K562 (cell line): ENCODE measurements around the gene ZNF689. TPM values are rescaled to one million over a fixed set of nuclear protein-coding genes. Genes with fewer than 3 reads are reported as not detected.
A peak's percentile ranks its signal among the peaks of the same experiment; 100 is the strongest.

Experiments
- ARHGAP35 ChIP-seq: fragments of 450-650 bp; IDR thresholded peaks from 2 replicates; pipeline ENCODE4 v1.6.1; 2018; ENCODE audit not compliant: partially characterized antibody
- DDX20 ChIP-seq: fragments of 450-650 bp; IDR thresholded peaks from 2 replicates; pipeline ENCODE4 v1.6.1; 2016; ENCODE audit warnings: missing genetic modification characterization, low read depth, mild to moderate bottlenecking, missing compliant biosample characterization, moderate library complexity
- GTF2E2 ChIP-seq: fragments of 200-800 bp; sonication (Bioruptor generic); IDR thresholded peaks from 2 replicates; pipeline ENCODE4 v1.6.1; 2016; ENCODE audit warnings: missing genetic modification characterization, missing compliant biosample characterization
- RBM34 ChIP-seq: fragments of 200-400 bp; formaldehyde crosslinking; IDR thresholded peaks from 2 replicates; pipeline ENCODE4 v1.6.1; 2018; ENCODE audit warnings: low read length, borderline replicate concordance; ENCODE audit not compliant: insufficient read depth
- RUNX1 ChIP-seq: sonication (generic); IDR thresholded peaks from 2 replicates; pipeline ENCODE4 v1.6.1; 2016; ENCODE audit warnings: antibody characterized with exemption, low read depth
- SMAD4 ChIP-seq: fragments of 250-450 bp; sonication (Bioruptor Pico); conservative IDR thresholded peaks from 2 replicates; pipeline ENCODE4 v1.8.0; 2021; ENCODE audit warnings: inconsistent platforms, mild to moderate bottlenecking, moderate library complexity
- SMARCE1 ChIP-seq: fragments of 450-650 bp; IDR thresholded peaks from 2 replicates; pipeline ENCODE4 v1.7.1; 2016; ENCODE audit warnings: mild to moderate bottlenecking
- SRF ChIP-seq, 2 experiments: fragments of 250-450, 450-650 bp in 1 of 2; sonication (Bioruptor Pico) in 1 of 2; sonication (generic) in 1 of 2; formaldehyde crosslinking; IDR thresholded peaks; 2 replicates each; pipeline versions ENCODE4 v1.5.0 to v1.5.1; 2020 to 2022; ENCODE audit warnings: mild to moderate bottlenecking in 1 of 2, missing genetic modification reagents in 1 of 2
- ZC3H4 ChIP-seq: sonication (generic); formaldehyde crosslinking; IDR thresholded peaks from 2 replicates; pipeline ENCODE4 v1.9.0; 2021; ENCODE audit warnings: missing genetic modification reagents, borderline replicate concordance
- ZFPM2 ChIP-seq: fragments of 250-450 bp; sonication (Bioruptor Pico); IDR thresholded peaks from 2 replicates; pipeline ENCODE4 v1.5.1; 2022; ENCODE audit warnings: mild to moderate bottlenecking
- ZNF561 ChIP-seq: fragments of 450-650 bp; formaldehyde crosslinking; conservative IDR thresholded peaks from 2 replicates; pipeline ENCODE4 v1.4.0; 2020; ENCODE audit warnings: mild to moderate bottlenecking, moderate library complexity
- ZNF778 ChIP-seq: fragments of 450-650 bp; formaldehyde crosslinking; IDR thresholded peaks from 2 replicates; pipeline ENCODE4 v1.4.0; 2020; ENCODE audit warnings: mild to moderate bottlenecking, moderate library complexity
- polyA plus RNA-seq, 8 experiments: library from polyadenylated mRNA; depleted of rRNA in 4 of 8; stranded (reverse) in 5 of 8; unstranded in 3 of 8; fragments of >200 nt; fragmentation: Nextera tagmentation in 2 of 8; fragmentation: Illumina TruSeq in 1 of 8; extraction: Ambion mirVana in 2 of 8; extraction: Trizol in 1 of 8; gene quantifications; 2 replicates each; pipeline versions ENCODE4 v1.2.1 to v1.2.3, GENCODE V29; 2011 to 2014; ENCODE audit warnings: inconsistent platforms in 1 of 8, missing spikeins in 1 of 8
- total RNA-seq, 7 experiments: library from RNA; depleted of rRNA in 6 of 7; stranded (reverse); fragments of >200 nt in 6 of 7; fragmentation: Illumina TruSeq in 2 of 7; extraction: Trizol in 2 of 7; gene quantifications; 2 replicates each; pipeline versions ENCODE4 v1.2.1 to v1.2.3, GENCODE V29; 2011 to 2021; ENCODE audit warnings: low replicate concordance in 1 of 7
- TF ChIP-seq, protein P1 (sequence below), 2 experiments: IDR thresholded peaks; 2 replicates each; pipeline ENCODE4 v1.6.1; 2011; ENCODE audit warnings: borderline replicate concordance in 1 of 2, control low read depth in 1 of 2, low read depth in 1 of 2, low read length in 1 of 2, mild to moderate bottlenecking in 1 of 2, mixed read lengths in 1 of 2, moderate library complexity in 1 of 2; ENCODE audit not compliant: insufficient read depth in 1 of 2, insufficient read length in 1 of 2, poor library complexity in 1 of 2, severe bottlenecking in 1 of 2; ENCODE audit errors: extremely low read depth in 1 of 2
- TF ChIP-seq, protein P2 (sequence below): fragments of 450-650 bp; formaldehyde crosslinking; IDR thresholded peaks from 2 replicates; pipeline ENCODE4 v1.4.0; 2020; ENCODE audit warnings: mild to moderate bottlenecking, moderate library complexity
- TF ChIP-seq, protein P3 (sequence below): sonication (generic); formaldehyde crosslinking; IDR thresholded peaks from 2 replicates; pipeline ENCODE4 v1.8.0; 2022; ENCODE audit warnings: mild to moderate bottlenecking, missing genetic modification reagents, borderline replicate concordance

The ZNF689 gene
- total and polyA plus RNA-seq, 9 of the 15 experiments (the other 6 are each of a cell fraction or from before 2014, with no cell fraction given), result 5.4 to 15.4 (median 10.8) TPM

DNA sequence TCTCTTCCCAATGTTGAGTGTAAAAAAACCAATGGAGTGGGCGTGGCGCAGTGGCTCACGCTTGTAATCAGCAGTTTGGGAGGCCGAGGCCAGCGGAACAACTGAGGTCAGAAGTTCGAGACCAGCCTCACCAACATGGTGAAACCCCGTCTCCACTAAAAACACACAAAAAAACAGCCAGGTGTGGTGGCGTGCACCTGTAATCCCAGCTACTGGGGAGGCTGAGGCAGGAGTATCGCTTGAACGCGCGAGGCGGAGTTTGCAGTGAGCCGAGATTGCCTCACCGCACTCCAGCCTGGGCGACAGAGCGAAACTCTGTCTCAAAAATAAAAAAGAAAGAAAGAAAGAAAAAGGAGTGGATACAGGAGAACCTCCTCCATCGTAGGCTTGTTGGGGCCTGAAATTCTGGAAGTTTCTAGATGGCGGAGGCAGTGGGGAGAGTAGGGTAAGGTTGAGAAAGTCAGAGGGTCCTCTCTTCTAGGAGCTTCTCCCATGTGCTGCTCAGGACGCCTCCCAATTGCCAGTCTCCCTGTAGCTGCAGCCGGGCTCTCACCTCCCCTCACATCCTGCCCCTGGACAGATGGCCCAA is 51.3 kb downstream of the ZNF689 start (continued):
- no peak for TF ChIP-seq RBM34
- TF ChIP-seq DDX20, result no peak
- TF ChIP-seq ZNF778, result no peak
- peak; percentile 54; the same call in 1 of the 2 replicates for TF ChIP-seq SMARCE1
- TF ChIP-seq SMAD4, result no peak
- no peak for TF ChIP-seq RUNX1
- TF ChIP-seq, protein P1, sequence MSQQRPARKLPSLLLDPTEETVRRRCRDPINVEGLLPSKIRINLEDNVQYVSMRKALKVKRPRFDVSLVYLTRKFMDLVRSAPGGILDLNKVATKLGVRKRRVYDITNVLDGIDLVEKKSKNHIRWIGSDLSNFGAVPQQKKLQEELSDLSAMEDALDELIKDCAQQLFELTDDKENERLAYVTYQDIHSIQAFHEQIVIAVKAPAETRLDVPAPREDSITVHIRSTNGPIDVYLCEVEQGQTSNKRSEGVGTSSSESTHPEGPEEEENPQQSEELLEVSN (IDR thresholded peaks at IDR 0.05; ENCODE audit: borderline replicate concordance in 1 of 2, extremely low read depth in 1 of 2, insufficient read depth in 1 of 2, insufficient read length in 1 of 2, low read depth in 1 of 2, low read length in 1 of 2, poor library complexity in 1 of 2, severe bottlenecking in 1 of 2), result no peak
- TF ChIP-seq ZC3H4, result no peak
- peak; percentile 78; the same call in 1 of the 2 replicates for TF ChIP-seq GTF2E2 (tag)
- no peak; a peak in 1 of 4 replicates for TF ChIP-seq SRF (CRISPR knock-in tag; IDR thresholded peaks at IDR 0.05)
- TF ChIP-seq ZFPM2 (CRISPR knock-in tag), result no peak
- no peak for TF ChIP-seq ZNF561
- TF ChIP-seq, protein P2, sequence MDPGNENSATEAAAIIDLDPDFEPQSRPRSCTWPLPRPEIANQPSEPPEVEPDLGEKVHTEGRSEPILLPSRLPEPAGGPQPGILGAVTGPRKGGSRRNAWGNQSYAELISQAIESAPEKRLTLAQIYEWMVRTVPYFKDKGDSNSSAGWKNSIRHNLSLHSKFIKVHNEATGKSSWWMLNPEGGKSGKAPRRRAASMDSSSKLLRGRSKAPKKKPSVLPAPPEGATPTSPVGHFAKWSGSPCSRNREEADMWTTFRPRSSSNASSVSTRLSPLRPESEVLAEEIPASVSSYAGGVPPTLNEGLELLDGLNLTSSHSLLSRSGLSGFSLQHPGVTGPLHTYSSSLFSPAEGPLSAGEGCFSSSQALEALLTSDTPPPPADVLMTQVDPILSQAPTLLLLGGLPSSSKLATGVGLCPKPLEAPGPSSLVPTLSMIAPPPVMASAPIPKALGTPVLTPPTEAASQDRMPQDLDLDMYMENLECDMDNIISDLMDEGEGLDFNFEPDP, result no peak
- TF ChIP-seq, protein P3, sequence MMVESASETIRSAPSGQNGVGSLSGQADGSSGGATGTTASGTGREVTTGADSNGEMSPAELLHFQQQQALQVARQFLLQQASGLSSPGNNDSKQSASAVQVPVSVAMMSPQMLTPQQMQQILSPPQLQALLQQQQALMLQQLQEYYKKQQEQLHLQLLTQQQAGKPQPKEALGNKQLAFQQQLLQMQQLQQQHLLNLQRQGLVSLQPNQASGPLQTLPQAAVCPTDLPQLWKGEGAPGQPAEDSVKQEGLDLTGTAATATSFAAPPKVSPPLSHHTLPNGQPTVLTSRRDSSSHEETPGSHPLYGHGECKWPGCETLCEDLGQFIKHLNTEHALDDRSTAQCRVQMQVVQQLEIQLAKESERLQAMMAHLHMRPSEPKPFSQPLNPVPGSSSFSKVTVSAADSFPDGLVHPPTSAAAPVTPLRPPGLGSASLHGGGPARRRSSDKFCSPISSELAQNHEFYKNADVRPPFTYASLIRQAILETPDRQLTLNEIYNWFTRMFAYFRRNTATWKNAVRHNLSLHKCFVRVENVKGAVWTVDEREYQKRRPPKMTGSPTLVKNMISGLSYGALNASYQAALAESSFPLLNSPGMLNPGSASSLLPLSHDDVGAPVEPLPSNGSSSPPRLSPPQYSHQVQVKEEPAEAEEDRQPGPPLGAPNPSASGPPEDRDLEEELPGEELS, result no peak
- TF ChIP-seq ARHGAP35, result no peak
